ENCODE measurements around the gene SOS2.

- no peak for TF ChIP-seq FOS (IDR thresholded peaks at IDR 0.05; ENCODE audit: borderline replicate concordance, insufficient read depth, low read length)
- TF ChIP-seq, protein P1, sequence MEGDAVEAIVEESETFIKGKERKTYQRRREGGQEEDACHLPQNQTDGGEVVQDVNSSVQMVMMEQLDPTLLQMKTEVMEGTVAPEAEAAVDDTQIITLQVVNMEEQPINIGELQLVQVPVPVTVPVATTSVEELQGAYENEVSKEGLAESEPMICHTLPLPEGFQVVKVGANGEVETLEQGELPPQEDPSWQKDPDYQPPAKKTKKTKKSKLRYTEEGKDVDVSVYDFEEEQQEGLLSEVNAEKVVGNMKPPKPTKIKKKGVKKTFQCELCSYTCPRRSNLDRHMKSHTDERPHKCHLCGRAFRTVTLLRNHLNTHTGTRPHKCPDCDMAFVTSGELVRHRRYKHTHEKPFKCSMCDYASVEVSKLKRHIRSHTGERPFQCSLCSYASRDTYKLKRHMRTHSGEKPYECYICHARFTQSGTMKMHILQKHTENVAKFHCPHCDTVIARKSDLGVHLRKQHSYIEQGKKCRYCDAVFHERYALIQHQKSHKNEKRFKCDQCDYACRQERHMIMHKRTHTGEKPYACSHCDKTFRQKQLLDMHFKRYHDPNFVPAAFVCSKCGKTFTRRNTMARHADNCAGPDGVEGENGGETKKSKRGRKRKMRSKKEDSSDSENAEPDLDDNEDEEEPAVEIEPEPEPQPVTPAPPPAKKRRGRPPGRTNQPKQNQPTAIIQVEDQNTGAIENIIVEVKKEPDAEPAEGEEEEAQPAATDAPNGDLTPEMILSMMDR (IDR thresholded peaks at IDR 0.05; ENCODE audit: extremely low read depth in 1 of 2, insufficient read depth in 1 of 2, low read depth in 1 of 2, low read length in 2 of 2) = no peak
- TF ChIP-seq POLR2AphosphoS5 (IDR thresholded peaks at IDR 0.05; ENCODE audit: insufficient read depth, low read depth, low read length) = no peak
- TF ChIP-seq MYC (IDR thresholded peaks at IDR 0.05; ENCODE audit: low read depth, low read length) = no peak
- TF ChIP-seq EZH2 (IDR thresholded peaks at IDR 0.05; ENCODE audit: borderline replicate concordance, low read depth, low read length, severe bottlenecking) = no peak
- TF ChIP-seq MAX (IDR thresholded peaks at IDR 0.05; ENCODE audit: insufficient read depth, insufficient read length) = no peak
- TF ChIP-seq POLR2A (IDR thresholded peaks at IDR 0.05; ENCODE audit: low read depth, low read length) = no peak
These were observed 9.2 kb downstream of the SOS2 start for GRCh38 chr14:50222055-50222613.
